Left ventricle myocardium inferior (tissue), 1 donor: ENCODE results near the gene NDUFA8. TPM values are rescaled to one million over a fixed set of nuclear protein-coding genes. Genes with fewer than 3 reads are reported as not detected.

Experiments
- DNase-seq: peaks from one replicate; pipeline ENCODE4 v3.0.0-alpha.2; 2020
- H3K27ac ChIP-seq: fragments of 200-600 bp; replicated peaks from 2 replicates; pipeline ENCODE4 v1.8.0; 2021
- H3K27me3 ChIP-seq: fragments of 200-600 bp; 2 replicates; pipeline ENCODE4 v1.8.0; 2021; ENCODE audit warnings: low read depth
- H3K36me3 ChIP-seq: fragments of 200-600 bp; 2 replicates; pipeline ENCODE4 v1.8.0; 2021
- H3K4me1 ChIP-seq: fragments of 200-600 bp; 2 replicates; pipeline ENCODE4 v1.8.0; 2021
- H3K4me3 ChIP-seq: fragments of 200-600 bp; 2 replicates; pipeline ENCODE4 v1.8.0; 2021; ENCODE audit warnings: mild to moderate bottlenecking, moderate library complexity
- H3K9me3 ChIP-seq: fragments of 200-600 bp; replicated peaks from 2 replicates; pipeline ENCODE4 v1.8.0; 2021
- intact Hi-C: fragments of 100-400 bp; cut with micrococcal nuclease; formaldehyde crosslinking; loops from one replicate; pipeline ENCODE4 v1.11.0; 2022
- total RNA-seq: library from RNA; stranded (reverse); fragmentation: NEBNext Ultra II Directional; extraction: Animal tissue kit (Norgen Biotek cat#: 25700); gene quantifications from one replicate; pipeline ENCODE4 v1.2.1, GENCODE V29; 2021
- TF ChIP-seq, protein P1 (sequence below): fragments of 200-600 bp; IDR thresholded peaks from 2 replicates; pipeline ENCODE4 v1.8.0; 2021; ENCODE audit warnings: antibody characterized with exemption, mild to moderate bottlenecking, borderline replicate concordance
- donor health status: DM: no; HTN: yes; CAD: no; lungs with severe emphysema.

The NDUFA8 gene
- total RNA-seq, 1 donor from 2014 or later = 311 TPM

DNA sequence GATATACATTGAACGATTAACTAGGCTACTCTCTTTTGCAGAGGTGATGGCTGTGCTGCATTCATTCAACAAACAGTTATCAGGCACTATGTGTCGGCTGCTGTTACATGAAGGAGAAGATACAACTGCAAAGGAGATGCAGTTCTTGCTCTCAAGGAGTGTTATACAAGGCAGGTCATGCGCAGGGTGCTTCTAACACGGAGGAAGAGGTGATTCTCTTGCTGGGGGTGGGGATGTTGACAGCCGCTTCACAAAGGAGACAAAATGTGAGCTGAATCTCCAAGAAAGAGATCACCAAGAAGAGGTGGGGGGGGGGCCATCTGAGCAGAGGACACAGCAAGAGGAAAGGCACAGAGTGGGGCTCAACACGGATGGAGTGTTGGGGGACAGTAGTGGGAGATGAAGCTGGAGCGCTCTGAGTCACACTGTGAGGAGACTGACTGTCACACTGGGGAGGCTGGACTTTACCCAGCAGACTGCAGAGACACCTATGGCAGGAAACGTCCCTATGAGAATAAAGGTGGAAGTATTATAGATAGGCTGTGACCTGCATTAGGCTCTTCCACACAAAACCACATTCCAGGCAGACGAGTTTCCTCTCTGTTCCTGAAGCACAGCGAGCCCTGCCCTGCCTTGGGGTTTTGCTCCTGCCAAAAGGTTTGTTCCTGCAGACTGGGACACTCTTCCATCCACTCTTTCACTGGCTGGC, 20.9 kb downstream of the NDUFA8 start:
- Histone ChIP-seq H3K4me1 (peaks cover 69% of the 10 kb centered on the region), H3K27ac (no peak overlapping the region), H3K27me3 (no peaks in the 10 kb centered on the region), H3K4me3 (no peak overlapping the region), H3K36me3 (peaks cover 16% of the 10 kb centered on the region), H3K9me3 (no peaks in the 10 kb centered on the region)
- no peak for DNase-seq
- TF ChIP-seq, protein P1, sequence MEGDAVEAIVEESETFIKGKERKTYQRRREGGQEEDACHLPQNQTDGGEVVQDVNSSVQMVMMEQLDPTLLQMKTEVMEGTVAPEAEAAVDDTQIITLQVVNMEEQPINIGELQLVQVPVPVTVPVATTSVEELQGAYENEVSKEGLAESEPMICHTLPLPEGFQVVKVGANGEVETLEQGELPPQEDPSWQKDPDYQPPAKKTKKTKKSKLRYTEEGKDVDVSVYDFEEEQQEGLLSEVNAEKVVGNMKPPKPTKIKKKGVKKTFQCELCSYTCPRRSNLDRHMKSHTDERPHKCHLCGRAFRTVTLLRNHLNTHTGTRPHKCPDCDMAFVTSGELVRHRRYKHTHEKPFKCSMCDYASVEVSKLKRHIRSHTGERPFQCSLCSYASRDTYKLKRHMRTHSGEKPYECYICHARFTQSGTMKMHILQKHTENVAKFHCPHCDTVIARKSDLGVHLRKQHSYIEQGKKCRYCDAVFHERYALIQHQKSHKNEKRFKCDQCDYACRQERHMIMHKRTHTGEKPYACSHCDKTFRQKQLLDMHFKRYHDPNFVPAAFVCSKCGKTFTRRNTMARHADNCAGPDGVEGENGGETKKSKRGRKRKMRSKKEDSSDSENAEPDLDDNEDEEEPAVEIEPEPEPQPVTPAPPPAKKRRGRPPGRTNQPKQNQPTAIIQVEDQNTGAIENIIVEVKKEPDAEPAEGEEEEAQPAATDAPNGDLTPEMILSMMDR = no peak
- intact Hi-C loops = no loop called here

DNA sequence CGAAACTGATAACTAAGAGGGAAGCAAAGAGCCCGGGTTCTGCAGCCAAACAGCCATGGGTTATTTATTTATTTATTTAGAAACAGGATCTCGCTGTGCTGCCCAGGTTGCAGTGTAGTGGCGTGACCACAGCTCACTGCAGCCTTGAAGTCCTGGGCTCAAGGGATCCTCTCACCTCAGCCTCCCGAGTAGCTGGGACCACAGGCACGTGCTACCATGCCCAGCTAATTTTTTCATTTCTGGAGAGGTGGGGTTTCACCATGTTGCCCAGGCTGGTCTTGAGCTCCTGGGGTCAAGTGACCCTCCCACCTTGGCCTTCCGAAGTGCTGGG, 24.1 kb downstream of the NDUFA8 start:
- Histone ChIP-seq H3K27me3 (no peaks in the 10 kb centered on the region), H3K36me3 (no peaks in the 10 kb centered on the region), H3K9me3 (no peaks in the 10 kb centered on the region), H3K4me3 (no peak overlapping the region), H3K4me1 (peaks cover 69% of the 10 kb centered on the region), H3K27ac (no peak overlapping the region)
- TF ChIP-seq, protein P1 = no peak
- no peak for DNase-seq
- intact Hi-C loops = no loop called here

DNA sequence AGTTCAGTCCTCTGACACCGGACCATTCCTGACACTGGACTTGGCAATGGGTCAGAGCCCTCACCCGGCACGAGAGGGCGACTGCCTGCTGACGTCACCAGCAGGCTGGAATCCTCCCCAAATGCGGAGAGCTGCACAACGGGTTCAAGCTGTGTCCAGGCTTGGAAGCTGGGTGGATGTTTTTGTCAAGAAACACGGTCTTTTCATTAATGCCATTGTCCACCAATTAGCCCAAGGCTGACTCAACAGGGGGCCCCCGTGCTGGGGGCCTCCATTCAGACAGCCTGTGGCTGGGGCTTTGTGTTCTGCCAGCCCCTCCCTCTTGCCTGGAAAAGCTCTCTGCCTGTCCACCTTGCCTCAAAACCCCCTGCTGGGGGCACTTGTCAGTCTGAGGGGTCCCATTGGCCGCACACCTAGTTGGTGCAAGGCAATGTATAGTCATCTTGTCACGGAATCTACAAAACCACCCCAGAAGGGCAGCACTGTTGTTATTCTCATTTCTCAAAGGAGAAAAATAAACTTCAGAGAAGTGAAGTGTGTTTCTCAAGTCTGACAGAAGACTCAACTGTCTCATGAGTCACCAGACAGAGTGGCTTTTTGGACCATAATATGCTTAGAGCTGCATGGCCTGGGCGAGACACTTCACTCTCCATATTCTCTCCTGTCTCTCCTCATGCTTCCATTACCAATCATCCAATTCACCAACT, 24.6 kb downstream of the NDUFA8 start:
- no peak overlapping the region for H3K4me3 ChIP-seq
- no peaks in the 10 kb centered on the region for H3K36me3 ChIP-seq
- H3K9me3 ChIP-seq = no peaks in the 10 kb centered on the region
- TF ChIP-seq, protein P1 = no peak
- H3K27me3 ChIP-seq = no peaks in the 10 kb centered on the region
- no peak overlapping the region for H3K27ac ChIP-seq
- no peak for DNase-seq
- H3K4me1 ChIP-seq = peaks cover 67% of the 10 kb centered on the region
- intact Hi-C loops = no loop called here

DNA sequence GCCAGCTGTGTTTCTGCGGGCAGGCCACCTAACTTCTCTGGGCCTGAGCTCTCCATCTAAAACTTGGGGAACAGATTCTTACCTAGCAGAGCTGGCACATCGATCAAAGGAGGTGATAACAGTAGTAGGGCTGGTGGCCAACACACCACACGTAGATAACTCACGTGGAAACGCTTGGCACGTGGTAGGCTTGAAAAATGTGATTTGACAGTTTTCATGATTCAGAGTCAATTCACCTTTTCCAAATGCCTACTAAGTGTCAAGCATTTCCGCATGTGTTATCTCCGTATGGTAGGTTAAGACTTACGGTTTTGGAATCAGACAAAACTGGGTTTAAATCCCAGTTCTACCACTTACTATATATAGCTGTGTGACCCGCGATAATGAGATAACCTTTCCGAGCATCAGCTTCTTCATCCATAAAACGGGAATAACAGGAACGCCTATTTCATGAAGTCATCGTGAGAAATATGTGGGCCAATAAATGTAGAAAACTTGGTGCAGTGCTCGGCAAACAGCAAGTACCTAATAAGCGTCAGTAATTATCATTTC, 25.5 kb downstream of the NDUFA8 start:
- Histone ChIP-seq H3K27ac (peak overlapping the region; percentile 67), H3K27me3 (no peaks in the 10 kb centered on the region), H3K4me3 (no peak overlapping the region), H3K4me1 (peaks cover 63% of the 10 kb centered on the region), H3K9me3 (no peaks in the 10 kb centered on the region), H3K36me3 (no peaks in the 10 kb centered on the region)
- TF ChIP-seq, protein P1 = no peak
- DNase-seq = no peak
- intact Hi-C loops = no loop called here

DNA sequence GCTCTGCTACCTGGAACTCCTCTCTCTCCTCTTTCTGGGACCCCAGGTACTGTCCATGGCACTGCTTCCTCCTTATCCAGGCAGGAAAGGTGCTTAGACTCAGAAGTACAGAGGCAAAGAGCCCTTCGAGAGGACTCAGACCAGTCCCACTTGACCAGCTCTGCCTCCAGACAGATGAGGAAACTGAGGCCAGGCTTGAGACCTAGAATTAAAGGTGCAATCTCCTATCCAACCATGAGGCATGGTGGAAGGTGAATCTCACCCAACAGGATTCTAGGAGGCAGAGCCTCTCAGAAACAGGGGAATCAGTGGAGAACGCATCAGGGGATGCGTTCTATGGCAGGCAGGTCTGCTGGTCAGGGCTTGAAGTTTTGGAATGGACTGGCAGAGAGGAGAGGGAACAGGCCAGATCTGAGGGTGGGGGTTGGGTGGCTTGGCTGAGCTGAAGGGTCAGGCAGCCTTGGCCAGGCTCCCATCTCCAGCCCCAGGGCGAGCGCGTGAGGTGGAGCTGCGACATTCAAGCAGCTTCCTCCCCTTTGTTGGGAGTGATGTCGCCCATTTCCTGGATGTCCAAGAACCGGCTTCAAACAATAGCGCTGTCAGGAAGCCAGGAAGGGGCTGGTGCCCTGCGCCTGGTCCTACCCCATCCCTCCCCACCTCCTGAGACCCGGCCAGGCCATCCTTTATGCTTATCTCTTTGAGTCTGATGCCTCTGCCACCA, 26.2 kb downstream of the NDUFA8 start:
- Histone ChIP-seq H3K27ac (peak overlapping the region; percentile 67), H3K27me3 (no peaks in the 10 kb centered on the region), H3K36me3 (no peaks in the 10 kb centered on the region), H3K4me1 (peaks cover 63% of the 10 kb centered on the region), H3K4me3 (no peak overlapping the region), H3K9me3 (no peaks in the 10 kb centered on the region)
- peak; percentile 54 for DNase-seq
- intact Hi-C loops = no loop called here
- TF ChIP-seq, protein P1 = no peak
